NCI-H1436 (cell line): ENCODE results near the gene OTOP2.
"Not testable (repeated sequence)": the region's sequence is repeated elsewhere in the genome, so short reads cannot be mapped to it uniquely, and the experiment has no call there.

Experiments
- DNase-seq: peaks from one replicate; lab custom pipeline; 2025; lab: John Stamatoyannopoulos, UW

OTOP2 gene

GRCh38 chr17:74901353-74902135 is 22.5 kb upstream of the OTOP2 start:
- DNase-seq = no peak

GRCh38 chr17:74903034-74903433 is 21.0 kb upstream of the OTOP2 start:
- DNase-seq = no peak

GRCh38 chr17:74903671-74904070 is 20.4 kb upstream of the OTOP2 start:
- no peak for DNase-seq

GRCh38 chr17:74904687-74905409 is 19.2 kb upstream of the OTOP2 start:
- no peak for DNase-seq

GRCh38 chr17:74906214-74906793 is 17.8 kb upstream of the OTOP2 start:
- not testable (repeated sequence) for DNase-seq

GRCh38 chr17:74907012-74907411 is 17.1 kb upstream of the OTOP2 start:
- no peak for DNase-seq

GRCh38 chr17:74909097-74909496 is 15.0 kb upstream of the OTOP2 start:
- DNase-seq = not testable (repeated sequence)

GRCh38 chr17:74911423-74911822 is 12.7 kb upstream of the OTOP2 start:
- not testable (repeated sequence) for DNase-seq

- DNase-seq = no peak
Measured at GRCh38 chr17:74916136-74916850, 7.8 kb upstream of the OTOP2 start.

GRCh38 chr17:74916851-74917199 is 7.2 kb upstream of the OTOP2 start:
- no peak for DNase-seq

- no peak for DNase-seq
Measured at GRCh38 chr17:74917430-74917829, 6.6 kb upstream of the OTOP2 start.

GRCh38 chr17:74918906-74919305 is 5.2 kb upstream of the OTOP2 start:
- DNase-seq = no peak

- no peak for DNase-seq
Measured at GRCh38 chr17:74919440-74920305, 4.4 kb upstream of the OTOP2 start.

- no peak for DNase-seq
Measured at GRCh38 chr17:74920306-74920620, 3.8 kb upstream of the OTOP2 start.

GRCh38 chr17:74920642-74921025 is 3.4 kb upstream of the OTOP2 start:
- DNase-seq = peak; percentile 45

GRCh38 chr17:74921026-74921681 is 2.9 kb upstream of the OTOP2 start:
- no peak for DNase-seq

- DNase-seq = no peak
Measured at GRCh38 chr17:74921769-74922168, 2.3 kb upstream of the OTOP2 start.

- DNase-seq = no peak
Measured at GRCh38 chr17:74922172-74922571, 1.9 kb upstream of the OTOP2 start.

- no peak for DNase-seq
Measured at GRCh38 chr17:74922694-74923537, 1.2 kb upstream of the OTOP2 start, which contains the start of gene USH1G. TSS of gene USH1G (minus strand) at chr17:74923255. CDS start at chr17:74923073, 182 bp downstream.
